HepG2 (cell line): ENCODE measurements around the gene AUP1. TPM values are rescaled to one million over a fixed set of nuclear protein-coding genes. Genes with fewer than 3 reads are reported as not detected.

Experiments used
- ATRX ChIP-seq: sonication (generic); formaldehyde crosslinking; IDR thresholded peaks from 2 replicates; pipeline ENCODE4 v1.4.0; 2020; ENCODE audit warnings: missing genetic modification reagents, borderline replicate concordance
- CEBPB ChIP-seq: IDR thresholded peaks from 2 replicates; pipeline ENCODE4 v1.6.1; 2011; ENCODE audit warnings: low read depth, low read length, improper control_type of control experiment, borderline replicate concordance
- DNMT1 ChIP-seq: sonication (generic); formaldehyde crosslinking; IDR thresholded peaks from 2 replicates; pipeline ENCODE4 v1.5.1; 2020; ENCODE audit warnings: mild to moderate bottlenecking, missing genetic modification reagents
- GTF3A ChIP-seq: sonication (generic); formaldehyde crosslinking; conservative IDR thresholded peaks from 2 replicates; pipeline ENCODE4 v1.4.0; 2020; ENCODE audit warnings: mild to moderate bottlenecking, missing genetic modification reagents
- HNRNPLL ChIP-seq: fragments of 200-400 bp; formaldehyde crosslinking; IDR thresholded peaks from 2 replicates; pipeline ENCODE4 v1.6.1; 2017; ENCODE audit warnings: mild to moderate bottlenecking, low read depth, low read length; ENCODE audit not compliant: poor library complexity, severe bottlenecking
- NFE2L1 ChIP-seq: sonication (generic); formaldehyde crosslinking; IDR thresholded peaks from 2 replicates; pipeline ENCODE4 v1.4.0; 2020; ENCODE audit warnings: missing genetic modification reagents, mild to moderate bottlenecking, borderline replicate concordance
- NR2C2 ChIP-seq: sonication (generic); formaldehyde crosslinking; IDR thresholded peaks from 2 replicates; pipeline ENCODE4 v1.4.0; 2020; ENCODE audit warnings: missing genetic modification reagents, mild to moderate bottlenecking, moderate library complexity, borderline replicate concordance
- RCOR2 ChIP-seq: IDR thresholded peaks from 2 replicates; pipeline ENCODE4 v1.6.1; 2016; ENCODE audit warnings: missing biosample characterization, missing genetic modification reagents
- REPIN1 ChIP-seq: sonication (generic); formaldehyde crosslinking; IDR thresholded peaks from 2 replicates; pipeline ENCODE4 v1.8.0; 2022; ENCODE audit warnings: missing genetic modification reagents, low read depth, mild to moderate bottlenecking, borderline replicate concordance
- WIZ ChIP-seq: sonication (generic); formaldehyde crosslinking; IDR thresholded peaks from 2 replicates; pipeline ENCODE4 v1.5.1; 2020; ENCODE audit warnings: mild to moderate bottlenecking, missing genetic modification reagents
- ZNF12 ChIP-seq: sonication (generic); formaldehyde crosslinking; IDR thresholded peaks from 2 replicates; pipeline ENCODE4 v1.5.0; 2020; ENCODE audit warnings: missing genetic modification reagents
- ZNF543 ChIP-seq: sonication (generic); formaldehyde crosslinking; IDR thresholded peaks from 2 replicates; pipeline ENCODE4 v1.4.0; 2020; ENCODE audit warnings: mild to moderate bottlenecking, missing genetic modification reagents
- ZNF556 ChIP-seq: sonication (generic); formaldehyde crosslinking; IDR thresholded peaks from 2 replicates; pipeline ENCODE4 v1.4.0; 2020; ENCODE audit warnings: mild to moderate bottlenecking, missing genetic modification reagents, borderline replicate concordance
- polyA plus RNA-seq, 8 experiments: library from polyadenylated mRNA; depleted of rRNA in 3 of 8; stranded (reverse) in 7 of 8; unstranded in 1 of 8; fragments of >200 nt; fragmentation: Illumina TruSeq in 4 of 8; extraction: Trizol in 4 of 8; gene quantifications; 2 replicates each; pipeline versions ENCODE4 v1.2.1 to v1.2.3, GENCODE V29; 2011 to 2016; ENCODE audit warnings: low read depth in 4 of 8, missing spikeins in 1 of 8, mixed read lengths in 1 of 8; ENCODE audit not compliant: insufficient read depth in 1 of 8
- total RNA-seq, 5 experiments: library from RNA; depleted of rRNA; stranded (reverse); fragments of >200 nt; fragmentation: Illumina TruSeq; extraction: Trizol; gene quantifications; 2 replicates each; pipeline ENCODE4 v1.2.3, GENCODE V29; 2016; ENCODE audit warnings: low read depth in 1 of 5
- TF ChIP-seq, protein P1 (sequence below): sonication (generic); IDR thresholded peaks from 2 replicates; pipeline ENCODE4 v1.6.1; 2016; ENCODE audit warnings: low read depth, borderline replicate concordance
- TF ChIP-seq, protein P2 (sequence below): sonication (generic); formaldehyde crosslinking; IDR thresholded peaks from 2 replicates; pipeline ENCODE4 v1.8.1; 2023; ENCODE audit warnings: mild to moderate bottlenecking, moderate library complexity, missing genetic modification reagents
- TF ChIP-seq, protein P3 (sequence below): sonication (generic); formaldehyde crosslinking; IDR thresholded peaks from 2 replicates; pipeline ENCODE4 v1.8.1; 2023; ENCODE audit warnings: missing genetic modification reagents, mild to moderate bottlenecking, borderline replicate concordance
- TF ChIP-seq, protein P4 (sequence below): sonication (generic); formaldehyde crosslinking; IDR thresholded peaks from 2 replicates; pipeline ENCODE4 v1.5.0; 2020; ENCODE audit warnings: mild to moderate bottlenecking, missing genetic modification reagents
- TF ChIP-seq, protein P5 (sequence below): sonication (generic); formaldehyde crosslinking; IDR thresholded peaks from 2 replicates; pipeline ENCODE4 v1.8.1; 2023; ENCODE audit warnings: missing genetic modification reagents, inconsistent platforms, borderline replicate concordance

Gene AUP1
- total and polyA plus RNA-seq, 2 of the 13 experiments (the other 11 are each of a cell fraction or from before 2014, with no cell fraction given) = 174 to 267 TPM

DNA sequence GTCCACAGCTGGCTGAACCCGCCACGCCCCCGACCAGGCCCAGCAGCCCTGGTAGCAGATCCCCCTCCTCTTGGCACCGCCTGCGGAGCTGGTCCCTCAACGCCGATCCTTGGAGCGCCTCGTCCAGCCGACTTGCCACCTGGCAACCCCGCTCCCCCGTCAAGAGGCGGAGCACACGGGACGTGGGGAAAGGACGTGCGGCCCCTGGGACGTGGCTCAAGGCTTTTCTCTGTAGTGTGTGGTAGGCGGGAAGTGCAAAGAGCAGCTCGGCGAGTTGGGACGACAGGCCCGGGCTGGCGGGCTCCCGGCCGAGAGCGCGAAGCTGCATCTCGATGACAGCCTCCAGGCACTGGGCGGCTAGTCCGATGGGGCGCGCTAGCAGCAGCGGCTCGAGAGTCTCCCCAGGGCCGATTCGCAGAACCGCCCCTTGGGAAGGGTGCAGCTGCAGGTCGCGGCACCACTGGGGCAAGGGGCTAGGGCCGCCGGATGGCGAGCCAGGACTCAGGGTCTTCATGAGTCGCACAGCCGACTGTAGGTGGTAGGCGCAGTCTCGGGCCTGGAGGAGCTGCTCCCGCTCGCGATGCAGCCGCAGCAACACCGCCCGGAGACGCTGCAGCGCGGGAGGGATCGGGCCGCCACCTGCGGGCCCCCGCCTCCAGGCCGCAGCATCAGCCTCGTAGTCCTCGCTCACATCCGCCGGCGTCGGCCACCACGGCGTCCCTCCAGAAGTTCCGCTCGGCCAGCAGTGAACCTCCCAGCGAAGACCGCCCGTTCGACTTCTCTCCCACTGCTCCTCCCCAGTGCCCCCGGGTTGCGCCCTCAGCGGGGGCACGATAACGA lies 47.3 kb downstream of the AUP1 start (continued):
- TF ChIP-seq, protein P1, sequence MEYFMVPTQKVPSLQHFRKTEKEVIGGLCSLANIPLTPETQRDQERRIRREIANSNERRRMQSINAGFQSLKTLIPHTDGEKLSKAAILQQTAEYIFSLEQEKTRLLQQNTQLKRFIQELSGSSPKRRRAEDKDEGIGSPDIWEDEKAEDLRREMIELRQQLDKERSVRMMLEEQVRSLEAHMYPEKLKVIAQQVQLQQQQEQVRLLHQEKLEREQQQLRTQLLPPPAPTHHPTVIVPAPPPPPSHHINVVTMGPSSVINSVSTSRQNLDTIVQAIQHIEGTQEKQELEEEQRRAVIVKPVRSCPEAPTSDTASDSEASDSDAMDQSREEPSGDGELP = peak; percentile 82
- TF ChIP-seq ATRX (CRISPR knock-in tag) (no peak), NR2C2 (CRISPR knock-in tag) (no peak), CEBPB (no peak), DNMT1 (CRISPR knock-in tag) (0 out of 2 replicates have a peak, but pooled peaks have one; percentile 42), RCOR2 (CRISPR knock-in tag) (no peak), HNRNPLL (peak; percentile 81), REPIN1 (CRISPR knock-in tag) (peak; percentile 80), ZNF12 (CRISPR knock-in tag) (no peak), ZNF556 (CRISPR knock-in tag) (0 out of 2 replicates have a peak, but pooled peaks have one; percentile 23), NFE2L1 (CRISPR knock-in tag) (peak; percentile 70; the same call in 1 of the 2 replicates), ZNF543 (peak; percentile 96; the same call in 1 of the 2 replicates), WIZ (CRISPR knock-in tag) (peak; percentile 87; the same call in 1 of the 2 replicates), GTF3A (CRISPR knock-in tag) (no peak; the same call in 1 of the 2 replicates)
- TF ChIP-seq, protein P2, sequence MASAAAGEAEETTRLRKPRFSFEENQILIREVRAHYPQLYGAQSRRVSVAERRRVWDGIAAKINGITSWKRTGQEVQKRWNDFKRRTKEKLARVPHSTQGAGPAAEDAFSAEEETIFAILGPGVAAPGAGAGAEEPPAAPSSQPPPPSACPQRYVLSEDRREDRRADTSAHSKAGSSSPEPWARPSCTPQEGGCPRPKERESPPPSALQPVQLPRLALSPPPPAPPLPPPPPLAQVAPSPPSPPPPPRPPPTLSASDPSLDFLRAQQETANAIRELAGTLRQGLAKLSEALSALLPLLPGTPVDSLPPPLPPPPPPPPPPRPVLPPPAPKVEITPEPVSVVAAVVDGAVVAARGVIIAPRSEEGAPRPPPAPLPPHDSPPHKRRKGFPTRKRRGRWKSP (CRISPR knock-in tag) = no peak
- TF ChIP-seq, protein P3, sequence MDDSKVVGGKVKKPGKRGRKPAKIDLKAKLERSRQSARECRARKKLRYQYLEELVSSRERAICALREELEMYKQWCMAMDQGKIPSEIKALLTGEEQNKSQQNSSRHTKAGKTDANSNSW (CRISPR knock-in tag) = peak; percentile 84; the same call in 1 of the 2 replicates
- TF ChIP-seq, protein P4, sequence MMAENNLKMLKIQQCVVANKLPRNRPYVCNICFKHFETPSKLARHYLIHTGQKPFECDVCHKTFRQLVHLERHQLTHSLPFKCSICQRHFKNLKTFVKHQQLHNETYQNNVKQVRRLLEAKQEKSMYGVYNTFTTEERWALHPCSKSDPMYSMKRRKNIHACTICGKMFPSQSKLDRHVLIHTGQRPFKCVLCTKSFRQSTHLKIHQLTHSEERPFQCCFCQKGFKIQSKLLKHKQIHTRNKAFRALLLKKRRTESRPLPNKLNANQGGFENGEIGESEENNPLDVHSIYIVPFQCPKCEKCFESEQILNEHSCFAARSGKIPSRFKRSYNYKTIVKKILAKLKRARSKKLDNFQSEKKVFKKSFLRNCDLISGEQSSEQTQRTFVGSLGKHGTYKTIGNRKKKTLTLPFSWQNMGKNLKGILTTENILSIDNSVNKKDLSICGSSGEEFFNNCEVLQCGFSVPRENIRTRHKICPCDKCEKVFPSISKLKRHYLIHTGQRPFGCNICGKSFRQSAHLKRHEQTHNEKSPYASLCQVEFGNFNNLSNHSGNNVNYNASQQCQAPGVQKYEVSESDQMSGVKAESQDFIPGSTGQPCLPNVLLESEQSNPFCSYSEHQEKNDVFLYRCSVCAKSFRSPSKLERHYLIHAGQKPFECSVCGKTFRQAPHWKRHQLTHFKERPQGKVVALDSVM = peak; percentile 10; the same call in 1 of the 2 replicates
- TF ChIP-seq, protein P5, sequence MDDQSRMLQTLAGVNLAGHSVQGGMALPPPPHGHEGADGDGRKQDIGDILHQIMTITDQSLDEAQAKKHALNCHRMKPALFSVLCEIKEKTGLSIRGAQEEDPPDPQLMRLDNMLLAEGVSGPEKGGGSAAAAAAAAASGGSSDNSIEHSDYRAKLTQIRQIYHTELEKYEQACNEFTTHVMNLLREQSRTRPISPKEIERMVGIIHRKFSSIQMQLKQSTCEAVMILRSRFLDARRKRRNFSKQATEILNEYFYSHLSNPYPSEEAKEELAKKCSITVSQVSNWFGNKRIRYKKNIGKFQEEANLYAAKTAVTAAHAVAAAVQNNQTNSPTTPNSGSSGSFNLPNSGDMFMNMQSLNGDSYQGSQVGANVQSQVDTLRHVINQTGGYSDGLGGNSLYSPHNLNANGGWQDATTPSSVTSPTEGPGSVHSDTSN = no peak
